Measurements from ENCODE around the gene SPECC1L.

The SPECC1L gene

GRCh38 chr22:24406322-24407277 lies 136.0 kb downstream of the SPECC1L start:
- Histone ChIP-seq H3K14ac (ENCODE audit: low read length) (no peak overlapping the region), H3K4me3 (ENCODE audit: low read depth, low read length) (no peak overlapping the region), H2BK5ac (ENCODE audit: low read depth, low read length, poor library complexity) (peak overlapping the region; percentile 3), H2BK120ac (ENCODE audit: insufficient read depth, low read length, poor library complexity) (no peak overlapping the region), H2BK12ac (ENCODE audit: low read length) (no peak overlapping the region), H3K36me3 (ENCODE audit: control insufficient read depth in 1 of 2, insufficient read depth in 2 of 2, low read length in 2 of 2) (peaks cover 14 to 21% of the 10 kb centered on the region in 2 experiments), H2AK5ac (ENCODE audit: low read length) (no peak overlapping the region), H4K12ac (ENCODE audit: low read depth, low read length) (no peak overlapping the region), H3K9ac (ENCODE audit: low read length) (no peak overlapping the region), H3K27ac (ENCODE audit: low read depth, low read length) (peak overlapping the region; percentile 45), H3K79me1 (ENCODE audit: low read length) (no peaks in the 10 kb centered on the region), H3K4me2 (ENCODE audit: low read length) (no peak overlapping the region), H3K79me2 (ENCODE audit: control insufficient read depth, insufficient read depth, low read length, poor library complexity) (no peaks in the 10 kb centered on the region), H3K4me1 (ENCODE audit: control insufficient read depth in 1 of 2, insufficient read depth in 2 of 2, low read length in 2 of 2) (peaks cover 26 to 27% of the 10 kb centered on the region in 2 experiments), H2AFZ (ENCODE audit: insufficient read depth, low read length, poor library complexity) (no peak overlapping the region), H4K8ac (ENCODE audit: low read depth, low read length) (peak overlapping the region; percentile 11), H3K27me3 (ENCODE audit: insufficient read depth, low read length) (no peaks in the 10 kb centered on the region), H3K9me3 (ENCODE audit: insufficient read depth, low read depth, low read length) (no peaks in the 10 kb centered on the region), H3K18ac (ENCODE audit: low read length) (peak overlapping the region; percentile 8), H3K23ac (ENCODE audit: low read length) (no peak overlapping the region), H3K4ac (ENCODE audit: low read depth, low read length) (no peak overlapping the region), H4K91ac (ENCODE audit: low read depth, low read length) (peak overlapping the region; percentile 29)
- no peak for DNase-seq
- no CpG with 5 or more reads among the region's 19 CpGs for WGBS (ENCODE audit: extremely low coverage, insufficient coverage, insufficient read length)

GRCh38 chr22:24407278-24407665 lies 136.6 kb downstream of the SPECC1L start:
- DNase-seq, result no peak
- Histone ChIP-seq H3K4me2 (ENCODE audit: low read length) (no peak overlapping the region), H3K4me3 (ENCODE audit: low read depth, low read length) (no peak overlapping the region), H4K8ac (ENCODE audit: low read depth, low read length) (no peak overlapping the region), H3K27me3 (ENCODE audit: insufficient read depth, low read length) (no peaks in the 10 kb centered on the region), H2BK5ac (ENCODE audit: low read depth, low read length, poor library complexity) (no peak overlapping the region), H2AFZ (ENCODE audit: insufficient read depth, low read length, poor library complexity) (no peak overlapping the region), H4K12ac (ENCODE audit: low read depth, low read length) (no peak overlapping the region), H3K9me3 (ENCODE audit: insufficient read depth, low read depth, low read length) (peaks cover 1% of the 10 kb centered on the region), H3K18ac (ENCODE audit: low read length) (no peak overlapping the region), H3K4me1 (ENCODE audit: control insufficient read depth in 1 of 2, insufficient read depth in 2 of 2, low read length in 2 of 2) (peaks cover 23 to 26% of the 10 kb centered on the region in 2 experiments), H3K79me2 (ENCODE audit: control insufficient read depth, insufficient read depth, low read length, poor library complexity) (no peaks in the 10 kb centered on the region), H3K23ac (ENCODE audit: low read length) (no peak overlapping the region), H3K79me1 (ENCODE audit: low read length) (no peaks in the 10 kb centered on the region), H3K4ac (ENCODE audit: low read depth, low read length) (no peak overlapping the region), H3K9ac (ENCODE audit: low read length) (no peak overlapping the region), H2BK120ac (ENCODE audit: insufficient read depth, low read length, poor library complexity) (no peak overlapping the region), H3K14ac (ENCODE audit: low read length) (no peak overlapping the region), H2BK12ac (ENCODE audit: low read length) (no peak overlapping the region), H3K27ac (ENCODE audit: low read depth, low read length) (peak overlapping the region; percentile 45), H4K91ac (ENCODE audit: low read depth, low read length) (no peak overlapping the region), H3K36me3 (ENCODE audit: control insufficient read depth in 1 of 2, insufficient read depth in 2 of 2, low read length in 2 of 2) (peaks cover 16 to 24% of the 10 kb centered on the region in 2 experiments), H2AK5ac (ENCODE audit: low read length) (no peak overlapping the region)
- WGBS (ENCODE audit: extremely low coverage, insufficient coverage, insufficient read length), result no CpG with 5 or more reads among the region's 15 CpGs

- Histone ChIP-seq H3K4me3 (ENCODE audit: low read depth, low read length) (no peak overlapping the region), H3K27ac (ENCODE audit: low read depth, low read length) (no peak overlapping the region), H3K27me3 (ENCODE audit: insufficient read depth, low read length) (no peaks in the 10 kb centered on the region), H3K23ac (ENCODE audit: low read length) (no peak overlapping the region), H4K12ac (ENCODE audit: low read depth, low read length) (no peak overlapping the region), H4K91ac (ENCODE audit: low read depth, low read length) (no peak overlapping the region), H3K4ac (ENCODE audit: low read depth, low read length) (no peak overlapping the region), H3K79me1 (ENCODE audit: low read length) (no peaks in the 10 kb centered on the region), H2AK5ac (ENCODE audit: low read length) (no peak overlapping the region), H3K14ac (ENCODE audit: low read length) (no peak overlapping the region), H2BK5ac (ENCODE audit: low read depth, low read length, poor library complexity) (no peak overlapping the region), H2AFZ (ENCODE audit: insufficient read depth, low read length, poor library complexity) (no peak overlapping the region), H3K79me2 (ENCODE audit: control insufficient read depth, insufficient read depth, low read length, poor library complexity) (no peaks in the 10 kb centered on the region), H3K4me2 (ENCODE audit: low read length) (no peak overlapping the region), H3K4me1 (ENCODE audit: control insufficient read depth in 1 of 2, insufficient read depth in 2 of 2, low read length in 2 of 2) (peaks cover 19 to 22% of the 10 kb centered on the region in 2 experiments), H3K36me3 (ENCODE audit: control insufficient read depth in 1 of 2, insufficient read depth in 2 of 2, low read length in 2 of 2) (peaks cover 21 to 31% of the 10 kb centered on the region in 2 experiments), H3K9me3 (ENCODE audit: insufficient read depth, low read depth, low read length) (peaks cover 1% of the 10 kb centered on the region), H3K18ac (ENCODE audit: low read length) (no peak overlapping the region), H2BK12ac (ENCODE audit: low read length) (no peak overlapping the region), H3K9ac (ENCODE audit: low read length) (no peak overlapping the region), H2BK120ac (ENCODE audit: insufficient read depth, low read length, poor library complexity) (no peak overlapping the region), H4K8ac (ENCODE audit: low read depth, low read length) (no peak overlapping the region)
- no peak for DNase-seq
- WGBS (ENCODE audit: extremely low coverage, insufficient coverage, insufficient read length), result no CpG with 5 or more reads among the region's 4 CpGs
These were observed 137.3 kb downstream of the SPECC1L start for GRCh38 chr22:24407884-24408283.

- no peak overlapping the region for H2AFZ ChIP-seq (ENCODE audit: insufficient read depth, low read length, poor library complexity)
- no CpG with 5 or more reads among the region's 7 CpGs for WGBS (ENCODE audit: extremely low coverage, insufficient coverage, insufficient read length)
These were observed 138.0 kb downstream of the SPECC1L start for GRCh38 chr22:24408630-24409029.

More at GRCh38 chr22:24408630-24409029, 138.0 kb downstream of the SPECC1L start:
- Histone ChIP-seq H3K4ac (ENCODE audit: low read depth, low read length) (no peak overlapping the region), H3K4me2 (ENCODE audit: low read length) (no peak overlapping the region), H3K36me3 (ENCODE audit: control insufficient read depth in 1 of 2, insufficient read depth in 2 of 2, low read length in 2 of 2) (peaks cover 23 to 35% of the 10 kb centered on the region in 2 experiments), H2BK12ac (ENCODE audit: low read length) (no peak overlapping the region), H4K12ac (ENCODE audit: low read depth, low read length) (no peak overlapping the region), H3K9me3 (ENCODE audit: insufficient read depth, low read depth, low read length) (peaks cover 1% of the 10 kb centered on the region), H2BK5ac (ENCODE audit: low read depth, low read length, poor library complexity) (no peak overlapping the region), H2AK5ac (ENCODE audit: low read length) (no peak overlapping the region), H3K9ac (ENCODE audit: low read length) (no peak overlapping the region), H3K79me2 (ENCODE audit: control insufficient read depth, insufficient read depth, low read length, poor library complexity) (no peaks in the 10 kb centered on the region), H3K14ac (ENCODE audit: low read length) (no peak overlapping the region), H2BK120ac (ENCODE audit: insufficient read depth, low read length, poor library complexity) (no peak overlapping the region), H3K27ac (ENCODE audit: low read depth, low read length) (no peak overlapping the region), H3K79me1 (ENCODE audit: low read length) (no peaks in the 10 kb centered on the region), H3K23ac (ENCODE audit: low read length) (no peak overlapping the region), H3K4me3 (ENCODE audit: low read depth, low read length) (no peak overlapping the region), H4K91ac (ENCODE audit: low read depth, low read length) (peak overlapping the region; percentile 3), H3K18ac (ENCODE audit: low read length) (peak overlapping the region; percentile 38), H3K4me1 (ENCODE audit: control insufficient read depth in 1 of 2, insufficient read depth in 2 of 2, low read length in 2 of 2) (peaks cover 18 to 19% of the 10 kb centered on the region in 2 experiments), H3K27me3 (ENCODE audit: insufficient read depth, low read length) (no peaks in the 10 kb centered on the region), H4K8ac (ENCODE audit: low read depth, low read length) (no peak overlapping the region)
- DNase-seq, result no peak

Measured in trophoblast cell (in vitro differentiated cells and primary cell).